Measurements from ENCODE around the gene TMEM45B. TPM values are rescaled to one million over a fixed set of nuclear protein-coding genes. Genes with fewer than 3 reads are reported as not detected.

The TMEM45B gene
- polyA plus RNA-seq, 1 donor from 2014 or later = not detected

DNA sequence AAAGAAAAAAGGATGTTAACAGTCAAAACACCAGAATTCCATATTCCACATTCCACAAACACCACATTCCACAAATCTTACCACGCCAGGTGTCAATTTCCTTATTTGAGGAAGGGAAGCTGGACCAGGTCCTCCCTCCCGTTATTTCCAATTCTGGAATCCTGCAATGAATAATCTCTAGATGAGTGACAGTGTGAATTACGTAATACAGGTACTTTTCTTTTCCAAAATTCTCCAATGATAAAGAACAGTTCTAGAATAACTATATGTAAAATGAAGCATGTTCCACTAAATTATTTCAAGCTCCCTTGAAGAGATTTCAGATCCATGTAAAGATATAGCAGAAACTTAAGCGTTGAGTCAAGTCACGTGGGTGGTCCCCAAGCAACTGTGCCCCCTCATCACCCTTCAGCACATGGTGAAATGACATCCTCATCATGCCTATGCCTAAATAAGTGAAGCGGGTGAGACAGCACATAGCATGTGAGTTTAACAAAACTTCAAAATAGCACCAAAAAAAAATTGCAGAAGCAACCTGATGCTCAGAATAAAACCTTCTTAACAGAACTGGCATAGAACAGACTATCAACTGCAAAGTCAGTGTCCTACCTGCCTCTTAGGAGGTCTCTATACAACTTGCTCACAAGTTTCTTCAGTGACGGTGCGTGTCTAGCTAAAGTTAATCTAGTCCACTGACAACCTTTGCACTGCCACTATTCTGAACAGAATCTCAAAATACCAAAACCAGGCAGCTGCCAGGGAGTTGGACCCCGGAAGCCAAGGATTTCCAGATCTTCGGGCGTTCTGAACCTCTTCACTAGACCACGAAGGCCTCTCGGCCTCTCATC, 78.9 kb downstream of the TMEM45B start:
- peak overlapping the region; percentile 96 for H2AFZ ChIP-seq (ENCODE audit: low read depth, low read length)
- H3K9me3 ChIP-seq (ENCODE audit: low read length) = no peaks in the 10 kb centered on the region
- H3F3A ChIP-seq (ENCODE audit: insufficient read depth, low read length, poor library complexity, severe bottlenecking) = no peaks in the 10 kb centered on the region
- peak overlapping the region; percentile 93 for H3K4me3 ChIP-seq (ENCODE audit: low read length)
- TF ChIP-seq EP300 (conservative IDR thresholded peaks at IDR 0.05; ENCODE audit: poor library complexity, severe bottlenecking) (no peak), EZH2 (IDR thresholded peaks at IDR 0.05; ENCODE audit: borderline replicate concordance, insufficient read depth, low read length, poor library complexity, severe bottlenecking) (no peak), MXI1 (conservative IDR thresholded peaks at IDR 0.05; ENCODE audit: poor library complexity, severe bottlenecking) (no peak), SMC3 (conservative IDR thresholded peaks at IDR 0.05; ENCODE audit: poor library complexity) (no peak), RAD21 (conservative IDR thresholded peaks at IDR 0.05) (no peak)
- H3K9ac ChIP-seq (ENCODE audit: low read length) = peak overlapping the region; percentile 73
- H3K79me2 ChIP-seq (replicated peaks; ENCODE audit: insufficient read depth, low read length) = peaks cover 17% of the 10 kb centered on the region
- no peaks in the 10 kb centered on the region for H4K20me1 ChIP-seq (ENCODE audit: insufficient read depth)
- H3K9me2 ChIP-seq (ENCODE audit: insufficient read depth, low read length) = no peaks in the 10 kb centered on the region
- no peaks in the 10 kb centered on the region for H3K27me3 ChIP-seq (ENCODE audit: insufficient read depth, low read depth, low read length)
- peak overlapping the region; percentile 77 for H3K4me2 ChIP-seq (ENCODE audit: low read length)
- no peaks in the 10 kb centered on the region for H3K36me3 ChIP-seq (ENCODE audit: insufficient read depth, low read length)
- H3K27ac ChIP-seq (ENCODE audit: low read length) = no peak overlapping the region

DNA sequence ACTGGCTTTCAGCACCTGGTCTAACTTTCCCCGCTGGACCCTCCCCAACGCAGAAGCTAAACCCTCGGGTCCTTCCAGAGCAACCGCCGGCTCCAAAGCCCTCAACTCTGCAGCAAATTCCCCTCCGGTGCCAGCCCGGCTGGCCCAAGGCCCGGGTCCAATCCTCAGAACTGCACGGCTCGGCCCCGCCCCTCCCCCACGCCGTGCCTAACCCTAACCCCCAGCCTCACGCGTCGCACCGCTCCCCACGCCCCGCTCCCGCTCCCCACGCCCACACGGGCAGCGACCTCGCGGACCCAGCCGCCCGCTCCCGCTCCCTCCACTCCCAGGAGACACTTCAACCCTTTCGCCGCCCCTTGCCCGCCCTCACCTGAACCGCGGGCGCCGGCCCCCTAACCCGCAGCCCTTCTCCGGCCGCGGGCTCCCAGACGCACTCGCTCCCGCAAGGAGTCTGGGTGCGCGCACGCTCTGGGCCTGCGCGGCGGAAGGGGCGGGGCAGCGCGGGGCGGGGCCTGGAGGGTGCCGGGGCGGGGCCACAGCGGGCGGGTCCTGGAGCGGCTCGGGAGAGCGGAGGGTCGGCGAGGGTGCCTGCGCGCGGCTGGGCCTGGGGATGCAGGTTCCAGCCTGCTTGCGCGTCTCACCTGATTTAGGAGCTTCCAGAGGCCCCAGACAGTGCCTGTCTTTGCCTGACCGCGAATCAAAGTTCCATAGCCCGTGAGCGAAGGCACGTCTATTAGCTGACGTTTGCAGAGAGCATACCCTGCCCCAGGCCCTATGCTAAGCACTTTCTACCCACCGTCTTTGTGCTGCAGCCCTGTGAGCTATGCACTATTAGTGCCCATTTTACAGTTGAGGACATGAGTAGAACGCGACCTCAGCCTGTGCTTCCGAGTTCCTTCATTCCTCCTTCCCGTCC, 79.7 kb downstream of the TMEM45B start, which contains the start of gene NFRKB:
TSS of gene NFRKB (minus strand) at position 453 of the 916 bp plus-strand sequence. CDS start 2,729 bp downstream, outside the sequence.
- no peaks in the 10 kb centered on the region for H3K36me3 ChIP-seq (ENCODE audit: insufficient read depth, low read length)
- H3K9ac ChIP-seq (ENCODE audit: low read length) = peak within 1 kb of the TSS; percentile 73
- peak within 1 kb of the TSS; percentile 56 for H3K27ac ChIP-seq (ENCODE audit: low read length)
- no peaks in the 10 kb centered on the region for H3F3A ChIP-seq (ENCODE audit: insufficient read depth, low read length, poor library complexity, severe bottlenecking)
- H3K27me3 ChIP-seq (ENCODE audit: insufficient read depth, low read depth, low read length) = no peaks in the 10 kb centered on the region
- H3K9me3 ChIP-seq (ENCODE audit: low read length) = no peaks in the 10 kb centered on the region
- no peaks in the 10 kb centered on the region for H3K9me2 ChIP-seq (ENCODE audit: insufficient read depth, low read length)
- H2AFZ ChIP-seq (ENCODE audit: low read depth, low read length) = peak within 1 kb of the TSS; percentile 96
- H4K20me1 ChIP-seq (ENCODE audit: insufficient read depth) = no peaks in the 10 kb centered on the region
- H3K79me2 ChIP-seq (replicated peaks; ENCODE audit: insufficient read depth, low read length) = peaks cover 17% of the 10 kb centered on the region
- peak within 1 kb of the TSS; percentile 93 for H3K4me3 ChIP-seq (ENCODE audit: low read length)
- H3K4me2 ChIP-seq (ENCODE audit: low read length) = peak within 1 kb of the TSS; percentile 77
- TF ChIP-seq RAD21 (conservative IDR thresholded peaks at IDR 0.05) = no peak
- TF ChIP-seq, protein P1, sequence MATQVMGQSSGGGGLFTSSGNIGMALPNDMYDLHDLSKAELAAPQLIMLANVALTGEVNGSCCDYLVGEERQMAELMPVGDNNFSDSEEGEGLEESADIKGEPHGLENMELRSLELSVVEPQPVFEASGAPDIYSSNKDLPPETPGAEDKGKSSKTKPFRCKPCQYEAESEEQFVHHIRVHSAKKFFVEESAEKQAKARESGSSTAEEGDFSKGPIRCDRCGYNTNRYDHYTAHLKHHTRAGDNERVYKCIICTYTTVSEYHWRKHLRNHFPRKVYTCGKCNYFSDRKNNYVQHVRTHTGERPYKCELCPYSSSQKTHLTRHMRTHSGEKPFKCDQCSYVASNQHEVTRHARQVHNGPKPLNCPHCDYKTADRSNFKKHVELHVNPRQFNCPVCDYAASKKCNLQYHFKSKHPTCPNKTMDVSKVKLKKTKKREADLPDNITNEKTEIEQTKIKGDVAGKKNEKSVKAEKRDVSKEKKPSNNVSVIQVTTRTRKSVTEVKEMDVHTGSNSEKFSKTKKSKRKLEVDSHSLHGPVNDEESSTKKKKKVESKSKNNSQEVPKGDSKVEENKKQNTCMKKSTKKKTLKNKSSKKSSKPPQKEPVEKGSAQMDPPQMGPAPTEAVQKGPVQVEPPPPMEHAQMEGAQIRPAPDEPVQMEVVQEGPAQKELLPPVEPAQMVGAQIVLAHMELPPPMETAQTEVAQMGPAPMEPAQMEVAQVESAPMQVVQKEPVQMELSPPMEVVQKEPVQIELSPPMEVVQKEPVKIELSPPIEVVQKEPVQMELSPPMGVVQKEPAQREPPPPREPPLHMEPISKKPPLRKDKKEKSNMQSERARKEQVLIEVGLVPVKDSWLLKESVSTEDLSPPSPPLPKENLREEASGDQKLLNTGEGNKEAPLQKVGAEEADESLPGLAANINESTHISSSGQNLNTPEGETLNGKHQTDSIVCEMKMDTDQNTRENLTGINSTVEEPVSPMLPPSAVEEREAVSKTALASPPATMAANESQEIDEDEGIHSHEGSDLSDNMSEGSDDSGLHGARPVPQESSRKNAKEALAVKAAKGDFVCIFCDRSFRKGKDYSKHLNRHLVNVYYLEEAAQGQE (IDR thresholded peaks at IDR 0.05; ENCODE audit: borderline replicate concordance) = no peak
- TF ChIP-seq EZH2 (IDR thresholded peaks at IDR 0.05; ENCODE audit: borderline replicate concordance, insufficient read depth, low read length, poor library complexity, severe bottlenecking) = no peak
- peak; percentile 75 for TF ChIP-seq POLR2AphosphoS5 (IDR thresholded peaks at IDR 0.05)
- TF ChIP-seq EP300 (conservative IDR thresholded peaks at IDR 0.05; ENCODE audit: poor library complexity, severe bottlenecking) = no peak
- TF ChIP-seq, protein P2, sequence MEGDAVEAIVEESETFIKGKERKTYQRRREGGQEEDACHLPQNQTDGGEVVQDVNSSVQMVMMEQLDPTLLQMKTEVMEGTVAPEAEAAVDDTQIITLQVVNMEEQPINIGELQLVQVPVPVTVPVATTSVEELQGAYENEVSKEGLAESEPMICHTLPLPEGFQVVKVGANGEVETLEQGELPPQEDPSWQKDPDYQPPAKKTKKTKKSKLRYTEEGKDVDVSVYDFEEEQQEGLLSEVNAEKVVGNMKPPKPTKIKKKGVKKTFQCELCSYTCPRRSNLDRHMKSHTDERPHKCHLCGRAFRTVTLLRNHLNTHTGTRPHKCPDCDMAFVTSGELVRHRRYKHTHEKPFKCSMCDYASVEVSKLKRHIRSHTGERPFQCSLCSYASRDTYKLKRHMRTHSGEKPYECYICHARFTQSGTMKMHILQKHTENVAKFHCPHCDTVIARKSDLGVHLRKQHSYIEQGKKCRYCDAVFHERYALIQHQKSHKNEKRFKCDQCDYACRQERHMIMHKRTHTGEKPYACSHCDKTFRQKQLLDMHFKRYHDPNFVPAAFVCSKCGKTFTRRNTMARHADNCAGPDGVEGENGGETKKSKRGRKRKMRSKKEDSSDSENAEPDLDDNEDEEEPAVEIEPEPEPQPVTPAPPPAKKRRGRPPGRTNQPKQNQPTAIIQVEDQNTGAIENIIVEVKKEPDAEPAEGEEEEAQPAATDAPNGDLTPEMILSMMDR (IDR thresholded peaks at IDR 0.05; ENCODE audit: poor library complexity, severe bottlenecking) = peak; percentile 56
- TF ChIP-seq TAF1 (IDR thresholded peaks at IDR 0.05; ENCODE audit: low read depth) = no peak
- TF ChIP-seq MXI1 (conservative IDR thresholded peaks at IDR 0.05; ENCODE audit: poor library complexity, severe bottlenecking) = no peak
- TF ChIP-seq SMC3 (conservative IDR thresholded peaks at IDR 0.05; ENCODE audit: poor library complexity) = peak; percentile 27
